ENCODE data around the gene C1S. TPM values are rescaled to one million over a fixed set of nuclear protein-coding genes. Genes with fewer than 3 reads are reported as not detected.

C1S gene
- total RNA-seq, 1 donor from 2014 or later: 2.1 TPM

DNA sequence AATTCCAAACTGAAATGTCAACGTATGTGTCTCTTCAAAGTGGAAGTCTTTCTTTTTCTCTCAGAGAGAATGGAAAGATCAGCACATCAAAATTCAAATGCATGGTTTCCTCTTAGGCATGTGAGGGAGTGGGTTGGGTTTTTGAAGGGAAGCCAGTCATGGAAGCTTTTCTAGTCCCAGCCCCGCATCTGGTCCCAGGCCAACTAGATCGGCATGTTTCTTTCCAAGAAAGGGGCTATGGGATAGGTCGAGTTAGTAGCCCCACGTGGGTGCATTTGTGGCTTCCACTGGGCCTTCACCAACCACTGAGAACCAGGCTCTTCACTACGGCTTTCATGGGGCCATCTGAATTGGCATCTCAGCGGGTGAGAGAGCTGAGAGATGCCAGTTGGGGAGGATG lies 6.6 kb downstream of the C1S start:
- peaks cover 8% of the 10 kb centered on the region for H3K27me3 Mint-ChIP-seq (ENCODE audit: insufficient read depth, low read depth)
- no peaks in the 10 kb centered on the region for H3K9me3 Mint-ChIP-seq
- H3K27ac Mint-ChIP-seq: no peak overlapping the region
- Histone ChIP-seq H2AFZ (replicated peaks) (no peak overlapping the region), H3K9ac (no peak overlapping the region), H3K36me3 (no peaks in the 10 kb centered on the region), H4K20me1 (ENCODE audit: low read depth) (no peaks in the 10 kb centered on the region), H3K4me2 (no peak overlapping the region), H3F3A (ENCODE audit: low read depth) (no peaks in the 10 kb centered on the region), H3K79me2 (ENCODE audit: low read depth) (no peaks in the 10 kb centered on the region), H3K4me3 (no peak overlapping the region), H3K27ac (no peak overlapping the region), H3K9me3 (ENCODE audit: low read depth) (no peaks in the 10 kb centered on the region), H3K4me1 (no peaks in the 10 kb centered on the region), H3K27me3 (no peaks in the 10 kb centered on the region)
- no peaks in the 10 kb centered on the region for H3K4me1 Mint-ChIP-seq
- H3K36me3 Mint-ChIP-seq: no peaks in the 10 kb centered on the region
- TF ChIP-seq, protein P1, sequence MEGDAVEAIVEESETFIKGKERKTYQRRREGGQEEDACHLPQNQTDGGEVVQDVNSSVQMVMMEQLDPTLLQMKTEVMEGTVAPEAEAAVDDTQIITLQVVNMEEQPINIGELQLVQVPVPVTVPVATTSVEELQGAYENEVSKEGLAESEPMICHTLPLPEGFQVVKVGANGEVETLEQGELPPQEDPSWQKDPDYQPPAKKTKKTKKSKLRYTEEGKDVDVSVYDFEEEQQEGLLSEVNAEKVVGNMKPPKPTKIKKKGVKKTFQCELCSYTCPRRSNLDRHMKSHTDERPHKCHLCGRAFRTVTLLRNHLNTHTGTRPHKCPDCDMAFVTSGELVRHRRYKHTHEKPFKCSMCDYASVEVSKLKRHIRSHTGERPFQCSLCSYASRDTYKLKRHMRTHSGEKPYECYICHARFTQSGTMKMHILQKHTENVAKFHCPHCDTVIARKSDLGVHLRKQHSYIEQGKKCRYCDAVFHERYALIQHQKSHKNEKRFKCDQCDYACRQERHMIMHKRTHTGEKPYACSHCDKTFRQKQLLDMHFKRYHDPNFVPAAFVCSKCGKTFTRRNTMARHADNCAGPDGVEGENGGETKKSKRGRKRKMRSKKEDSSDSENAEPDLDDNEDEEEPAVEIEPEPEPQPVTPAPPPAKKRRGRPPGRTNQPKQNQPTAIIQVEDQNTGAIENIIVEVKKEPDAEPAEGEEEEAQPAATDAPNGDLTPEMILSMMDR (IDR thresholded peaks at IDR 0.05): no peak
- TF ChIP-seq EZH2phosphoT487 (IDR thresholded peaks at IDR 0.05) (no peak), EZH2 (IDR thresholded peaks at IDR 0.05) (no peak)
- no peak overlapping the region for H3K4me3 Mint-ChIP-seq
- no peak for DNase-seq (ENCODE audit: low spot score)

DNA sequence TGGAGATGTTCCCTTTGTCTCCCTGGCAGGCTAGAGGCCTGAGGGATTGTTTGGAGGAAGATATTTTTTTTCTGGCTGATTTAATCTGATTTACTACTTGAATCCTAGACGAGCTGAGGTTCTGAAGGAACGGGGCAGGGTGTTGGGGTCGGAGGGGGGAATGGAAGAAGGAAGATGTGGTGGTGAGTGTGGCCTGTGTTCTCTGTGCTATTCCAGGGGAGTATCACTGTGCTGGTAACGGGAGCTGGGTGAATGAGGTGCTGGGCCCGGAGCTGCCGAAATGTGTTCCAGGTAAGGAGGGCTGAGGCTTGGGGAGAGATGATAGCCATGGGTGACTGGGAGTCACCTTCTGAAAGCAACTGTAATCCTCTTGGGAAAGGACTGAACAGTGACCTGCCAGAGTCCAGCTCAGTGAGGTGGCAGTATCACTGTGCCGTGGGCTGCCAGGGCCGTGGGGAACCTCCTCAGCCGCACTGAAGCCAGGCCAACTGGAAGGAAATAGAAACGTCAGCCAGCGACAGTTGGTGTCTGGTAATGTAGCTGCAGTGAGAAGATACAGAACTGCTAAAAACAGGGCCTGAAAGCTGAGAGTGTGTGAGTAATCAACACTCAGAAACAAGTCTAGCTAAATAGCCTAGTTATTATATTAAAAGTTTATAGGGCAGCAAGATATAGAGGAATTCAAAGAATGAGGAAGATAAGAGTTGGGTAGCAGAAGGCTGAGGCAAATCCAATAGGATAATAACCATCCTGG lies 7.9 kb downstream of the C1S start:
- no peaks in the 10 kb centered on the region for H3K79me2 ChIP-seq (ENCODE audit: low read depth)
- no peak overlapping the region for H3K4me2 ChIP-seq
- Mint-ChIP-seq H3K4me3 (no peak overlapping the region), H3K4me1 (no peaks in the 10 kb centered on the region), H3K36me3 (no peaks in the 10 kb centered on the region), H3K9me3 (no peaks in the 10 kb centered on the region), H3K27me3 (ENCODE audit: insufficient read depth, low read depth) (peaks cover 8% of the 10 kb centered on the region), H3K27ac (no peak overlapping the region)
- H4K20me1 ChIP-seq (ENCODE audit: low read depth): no peaks in the 10 kb centered on the region
- no peak overlapping the region for H3K4me3 ChIP-seq
- TF ChIP-seq, protein P1 (IDR thresholded peaks at IDR 0.05): no peak
- TF ChIP-seq EZH2 (IDR thresholded peaks at IDR 0.05) (no peak), EZH2phosphoT487 (IDR thresholded peaks at IDR 0.05) (no peak)
- DNase-seq (ENCODE audit: low spot score): no peak
- H3K9me3 ChIP-seq (ENCODE audit: low read depth): no peaks in the 10 kb centered on the region
- H3K36me3 ChIP-seq: no peaks in the 10 kb centered on the region
- H3K27me3 ChIP-seq: no peaks in the 10 kb centered on the region
- H2AFZ ChIP-seq (replicated peaks): no peak overlapping the region
- no peaks in the 10 kb centered on the region for H3K4me1 ChIP-seq
- no peak overlapping the region for H3K9ac ChIP-seq
- no peak overlapping the region for H3K27ac ChIP-seq
- no peaks in the 10 kb centered on the region for H3F3A ChIP-seq (ENCODE audit: low read depth)

DNA sequence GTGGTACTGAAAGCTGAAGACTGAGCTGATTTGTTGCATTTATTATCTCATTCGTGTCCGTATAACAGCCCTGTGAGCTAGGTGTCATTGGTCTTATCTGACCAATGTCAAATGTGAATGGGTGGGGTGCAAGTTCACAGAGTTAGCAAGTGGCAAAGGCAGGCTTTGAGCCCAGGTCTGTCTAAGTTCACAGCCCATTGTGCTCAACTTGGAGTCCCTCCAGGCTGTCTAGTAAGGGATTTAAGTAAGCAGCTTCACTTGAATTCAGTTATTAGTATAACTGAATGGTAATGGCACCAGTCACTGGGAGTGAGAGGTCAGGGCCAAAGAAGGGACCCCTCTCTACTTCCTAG lies 8.5 kb downstream of the C1S start:
- no peak overlapping the region for H3K4me3 Mint-ChIP-seq
- Histone ChIP-seq H3F3A (ENCODE audit: low read depth) (no peaks in the 10 kb centered on the region), H2AFZ (replicated peaks) (no peak overlapping the region), H3K4me1 (peaks cover 3% of the 10 kb centered on the region), H3K4me2 (no peak overlapping the region), H3K27ac (no peak overlapping the region), H3K9me3 (ENCODE audit: low read depth) (no peaks in the 10 kb centered on the region), H4K20me1 (ENCODE audit: low read depth) (no peaks in the 10 kb centered on the region), H3K36me3 (no peaks in the 10 kb centered on the region), H3K27me3 (no peaks in the 10 kb centered on the region), H3K9ac (no peak overlapping the region), H3K79me2 (ENCODE audit: low read depth) (no peaks in the 10 kb centered on the region), H3K4me3 (no peak overlapping the region)
- peaks cover 8% of the 10 kb centered on the region for H3K27me3 Mint-ChIP-seq (ENCODE audit: insufficient read depth, low read depth)
- no peaks in the 10 kb centered on the region for H3K9me3 Mint-ChIP-seq
- no peak for DNase-seq (ENCODE audit: low spot score)
- H3K36me3 Mint-ChIP-seq: no peaks in the 10 kb centered on the region
- TF ChIP-seq, protein P1 (IDR thresholded peaks at IDR 0.05): no peak
- TF ChIP-seq EZH2phosphoT487 (IDR thresholded peaks at IDR 0.05) (no peak), EZH2 (IDR thresholded peaks at IDR 0.05) (no peak)
- H3K4me1 Mint-ChIP-seq: no peaks in the 10 kb centered on the region
- H3K27ac Mint-ChIP-seq: no peak overlapping the region

All from neural progenitor cell (in vitro differentiated cells).